ENCODE data around the gene DUSP7.
A peak's percentile ranks its signal among the peaks of the same experiment; 100 is the strongest.

The DUSP7 gene

GRCh38 chr3:52085681-52086282 is 29.4 kb upstream of the DUSP7 start:
- no peak for DNase-seq

DNA sequence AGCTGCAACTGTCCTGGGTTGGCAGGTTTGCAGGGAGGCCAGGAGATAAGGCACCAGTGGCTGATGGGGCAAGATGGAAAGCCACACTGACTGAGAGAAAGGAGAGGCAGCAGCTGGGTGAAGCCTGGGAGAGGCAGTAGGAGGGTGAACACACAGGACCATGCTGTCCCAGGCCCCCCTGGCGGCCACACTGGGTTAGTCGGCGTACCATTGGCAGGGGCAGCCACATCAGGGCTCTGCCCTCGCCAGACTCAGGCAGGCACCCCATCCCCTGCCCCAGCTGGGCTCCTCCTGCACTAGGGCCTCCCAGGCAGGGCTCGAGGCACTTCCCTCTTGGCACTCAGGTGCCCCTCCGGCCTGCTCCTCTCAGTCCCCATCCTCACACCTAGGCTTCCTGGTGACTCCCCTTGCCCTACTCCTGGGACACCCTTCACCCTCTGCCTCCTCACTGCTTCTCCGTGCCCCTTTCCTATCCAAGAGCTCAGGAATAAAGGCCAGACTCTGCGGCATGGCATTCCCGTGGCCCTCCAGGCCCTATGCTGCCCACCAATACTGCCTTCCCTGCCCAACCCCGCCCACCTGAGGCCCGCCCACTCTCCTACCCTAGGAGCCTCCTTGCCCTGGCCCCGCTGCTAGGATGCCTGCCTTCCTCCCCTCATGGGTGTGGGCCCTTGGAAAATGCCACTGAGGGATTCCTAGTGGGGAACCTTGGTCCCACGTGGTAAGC is 28.7 kb upstream of the DUSP7 start:
- no peak for DNase-seq

GRCh38 chr3:52084216-52084945 is 28.0 kb upstream of the DUSP7 start:
- no peak for DNase-seq

DNA sequence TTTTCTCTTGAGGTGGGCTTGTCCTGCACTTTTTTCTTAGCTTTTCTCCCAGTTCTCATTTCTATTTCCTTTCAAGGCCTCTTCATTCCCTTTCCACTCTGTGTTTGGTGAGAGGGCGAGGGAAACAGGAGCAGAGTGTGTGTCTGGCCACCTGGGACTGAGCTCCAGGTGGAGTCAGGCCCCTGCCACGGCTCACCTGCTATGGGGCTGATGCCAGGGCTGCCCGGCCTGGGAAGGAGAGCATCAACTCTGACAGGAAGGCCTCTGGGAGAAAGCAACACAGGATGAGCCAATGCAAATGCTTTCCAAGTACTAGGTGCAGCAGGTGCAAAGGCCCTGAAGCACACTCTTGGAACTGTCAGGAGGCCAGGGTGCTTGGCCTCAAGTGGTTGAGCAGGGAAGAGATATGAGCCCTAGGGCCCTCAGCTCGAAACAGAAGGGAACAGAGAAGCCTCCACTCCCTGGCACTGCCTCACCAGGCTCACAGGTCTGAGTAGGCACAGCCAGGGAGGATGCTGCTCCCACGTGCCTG is 27.3 kb upstream of the DUSP7 start:
- no peak for DNase-seq

- no peak for DNase-seq
Measured at GRCh38 chr3:52082951-52083350, 26.6 kb upstream of the DUSP7 start.

GRCh38 chr3:52080830-52081719 is 24.7 kb upstream of the DUSP7 start:
- no peak for DNase-seq

GRCh38 chr3:52079958-52080357 is 23.6 kb upstream of the DUSP7 start:
- no peak for DNase-seq

DNA sequence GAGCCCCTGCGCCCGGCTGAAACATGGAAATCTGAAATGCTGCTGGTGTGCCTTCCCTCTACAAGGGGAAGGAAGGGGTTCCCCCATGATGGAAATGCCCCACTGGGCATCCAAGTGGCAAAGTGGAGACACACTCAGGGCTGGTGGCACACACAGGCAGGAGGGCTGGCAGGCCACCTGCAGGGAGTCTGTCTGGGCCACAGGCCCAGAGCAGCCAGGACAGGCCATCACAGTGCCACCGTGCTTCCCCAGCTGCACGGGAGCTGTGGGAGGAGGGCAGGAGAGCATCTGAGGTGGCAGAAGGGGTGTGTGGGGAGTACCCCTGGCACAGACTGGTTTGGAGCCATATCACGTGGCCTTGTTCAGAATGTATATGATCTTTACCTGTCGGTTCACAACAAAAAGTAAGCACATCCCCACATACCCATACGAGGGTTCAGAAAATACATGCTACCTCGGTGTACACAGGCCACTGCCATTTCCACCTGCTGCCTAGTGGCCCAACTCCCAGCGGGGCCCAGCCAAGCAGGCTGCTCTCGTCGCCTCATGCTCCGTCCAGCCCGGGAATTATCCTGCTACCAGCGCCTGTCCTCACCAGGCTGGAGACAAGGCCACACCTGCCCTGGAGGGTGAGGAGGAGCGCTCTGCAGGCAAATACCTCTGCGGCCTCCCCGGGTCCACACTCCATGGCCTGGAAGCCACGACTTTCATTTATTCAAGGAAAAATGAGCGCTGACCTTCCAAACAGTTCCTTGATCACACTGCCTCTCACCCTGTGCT is 22.6 kb upstream of the DUSP7 start:
- DNase-seq, result no peak

GRCh38 chr3:52077925-52078324 is 21.6 kb upstream of the DUSP7 start:
- no peak for DNase-seq

- no peak for DNase-seq
Measured at GRCh38 chr3:52076896-52077780, 20.8 kb upstream of the DUSP7 start.

DNA sequence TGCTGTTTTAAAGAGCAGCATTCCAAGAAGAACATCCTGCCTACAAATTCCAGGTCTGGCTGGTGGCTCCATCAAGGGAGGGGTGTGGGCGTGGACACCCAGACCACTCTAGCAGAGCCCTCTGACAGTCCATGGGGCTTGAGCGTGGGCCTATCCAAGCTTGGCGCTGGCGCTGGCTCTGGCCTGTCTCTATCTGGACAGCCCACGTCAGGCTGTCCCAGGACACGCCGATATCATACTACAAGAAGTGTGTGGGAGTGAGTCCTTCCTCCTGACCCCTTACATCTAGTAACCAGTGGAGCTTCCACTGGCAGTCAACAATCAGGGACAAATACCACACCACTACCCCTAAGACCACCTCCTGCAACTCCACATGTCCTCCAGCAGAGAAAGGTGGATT is 17.1 kb upstream of the DUSP7 start:
- no peak for DNase-seq

DNA sequence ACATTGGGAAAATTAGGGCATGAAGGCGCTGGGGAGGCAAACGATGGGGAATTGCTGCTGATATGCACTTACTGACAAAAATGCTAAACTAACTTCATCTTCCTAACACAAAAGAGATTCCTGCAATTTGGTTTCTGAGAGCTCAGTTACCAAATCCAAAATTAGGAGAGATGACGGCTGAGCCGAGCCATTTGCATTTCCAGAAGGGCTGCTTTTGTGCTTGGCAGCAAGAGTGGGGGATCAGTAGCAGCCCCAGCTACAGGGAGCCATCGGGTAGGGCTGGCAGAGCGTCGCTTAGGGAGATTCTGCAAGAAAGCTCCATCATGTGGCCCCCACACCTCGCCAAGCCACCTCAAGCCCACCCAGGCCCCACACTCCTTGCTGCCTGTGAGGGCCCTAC is 16.1 kb upstream of the DUSP7 start:
- no peak for DNase-seq

DNA sequence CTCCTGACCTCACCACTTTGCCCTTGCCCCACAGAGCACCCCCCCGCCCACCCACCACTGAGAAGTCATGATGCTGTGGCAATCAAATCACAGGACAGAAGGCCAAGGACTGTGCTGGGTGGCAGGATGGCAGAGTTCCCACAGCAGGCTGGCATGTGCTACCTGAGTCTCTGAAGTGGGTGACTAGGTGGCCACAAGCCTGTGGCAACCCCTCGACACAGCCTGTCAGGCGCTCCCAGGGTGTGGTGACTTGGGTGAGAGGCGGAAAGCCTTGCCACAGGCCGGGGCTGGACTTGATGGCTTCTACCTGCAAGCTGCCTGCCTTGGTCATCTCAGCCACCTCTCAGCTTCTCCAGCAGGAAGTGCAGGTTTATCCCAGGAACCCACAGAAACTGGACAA is 15.6 kb upstream of the DUSP7 start:
- DNase-seq, result no peak

DNA sequence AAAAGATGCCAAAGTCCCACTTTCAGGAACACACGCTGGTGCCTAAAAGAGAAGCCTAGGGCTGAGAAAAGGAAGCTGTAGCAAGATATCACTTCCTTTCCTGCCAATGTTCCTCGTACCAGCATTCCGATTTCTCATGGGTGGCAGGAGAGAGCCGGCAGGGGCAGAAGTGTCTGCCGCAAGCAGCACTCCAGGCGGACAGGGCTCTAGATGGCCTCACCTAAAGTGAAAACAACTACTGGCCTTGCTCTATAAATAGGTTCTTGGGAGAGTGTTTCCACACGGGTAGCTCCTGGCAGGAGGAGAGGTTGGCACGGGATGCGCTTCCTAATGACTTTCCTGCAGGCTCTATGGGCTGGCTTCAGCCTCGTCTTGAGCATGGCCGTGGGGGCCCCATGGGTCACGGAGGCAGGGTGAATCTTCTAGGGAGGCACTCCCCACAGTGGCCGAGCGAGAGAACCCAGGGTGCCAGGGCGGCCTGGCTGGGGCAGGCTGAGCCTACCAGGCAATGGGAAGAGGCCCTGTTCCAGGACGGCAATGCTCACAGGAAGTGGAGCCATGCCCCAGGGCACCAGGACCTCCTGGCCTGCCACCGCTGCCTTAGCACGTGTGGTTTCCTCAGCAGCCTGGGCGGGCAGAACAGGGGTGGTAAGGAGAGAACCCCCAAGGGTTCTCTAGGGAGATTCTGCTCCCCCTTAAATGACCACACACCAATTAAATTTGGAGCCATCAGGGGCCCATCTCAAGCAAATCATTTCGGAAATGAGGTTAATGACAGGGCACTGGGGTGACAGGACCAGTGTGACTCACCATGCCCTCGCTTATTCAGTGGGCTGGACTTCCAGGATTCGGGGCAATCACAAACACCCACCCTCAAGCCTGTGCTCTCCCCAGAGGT is 14.6 kb upstream of the DUSP7 start:
- DNase-seq, result peak; percentile 52 to 54

GRCh38 chr3:52069855-52070254 is 13.5 kb upstream of the DUSP7 start:
- DNase-seq, result no peak

- no peak for DNase-seq
Measured at GRCh38 chr3:52069135-52069534, 12.8 kb upstream of the DUSP7 start.

DNA sequence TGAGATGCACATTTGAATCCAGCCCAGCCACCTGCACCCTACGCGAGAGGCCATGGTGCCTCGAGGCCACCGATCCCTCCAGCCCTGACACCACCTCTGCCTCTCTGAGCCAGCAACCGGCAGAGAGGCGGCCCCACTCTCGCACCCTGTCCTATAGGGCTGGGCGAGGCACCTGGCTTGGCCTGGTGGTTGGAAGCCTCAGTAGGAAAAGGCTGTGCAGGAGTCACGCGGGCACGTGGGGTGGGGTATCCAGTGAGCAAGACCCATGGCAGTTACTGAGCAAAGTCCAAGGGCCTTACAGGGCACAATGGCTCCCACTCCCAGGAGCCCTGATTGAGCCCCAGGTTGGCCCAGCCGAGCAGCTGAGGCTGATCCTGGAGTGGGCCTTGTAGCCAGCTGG is 12.4 kb upstream of the DUSP7 start:
- no peak for DNase-seq

DNA sequence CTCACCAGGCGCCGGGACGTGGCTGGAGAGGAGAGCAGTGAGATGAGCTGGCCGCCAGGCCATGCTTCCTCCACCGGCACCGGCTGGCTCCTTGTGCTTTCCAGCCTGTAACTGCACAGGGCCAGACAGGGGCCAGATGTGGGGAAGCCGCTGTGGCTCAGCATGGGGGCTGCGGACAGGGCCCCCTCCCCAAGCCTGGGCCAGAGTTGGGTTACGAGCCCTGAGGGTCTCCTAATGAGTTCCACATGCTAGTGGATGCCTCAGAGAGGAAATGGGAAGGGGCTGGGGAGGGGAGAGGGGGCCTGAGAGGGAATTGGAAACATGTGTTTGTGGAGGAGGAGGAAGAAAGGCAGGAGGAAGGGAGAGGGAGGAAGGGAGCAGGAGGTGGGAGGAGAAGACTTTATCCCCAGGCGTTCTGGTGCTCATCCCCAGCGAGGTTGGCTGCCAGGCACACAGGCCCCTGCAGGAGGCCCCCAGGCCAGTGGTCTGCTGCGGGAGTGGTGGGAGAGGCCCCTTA is 11.7 kb upstream of the DUSP7 start:
- no peak for DNase-seq

DNA sequence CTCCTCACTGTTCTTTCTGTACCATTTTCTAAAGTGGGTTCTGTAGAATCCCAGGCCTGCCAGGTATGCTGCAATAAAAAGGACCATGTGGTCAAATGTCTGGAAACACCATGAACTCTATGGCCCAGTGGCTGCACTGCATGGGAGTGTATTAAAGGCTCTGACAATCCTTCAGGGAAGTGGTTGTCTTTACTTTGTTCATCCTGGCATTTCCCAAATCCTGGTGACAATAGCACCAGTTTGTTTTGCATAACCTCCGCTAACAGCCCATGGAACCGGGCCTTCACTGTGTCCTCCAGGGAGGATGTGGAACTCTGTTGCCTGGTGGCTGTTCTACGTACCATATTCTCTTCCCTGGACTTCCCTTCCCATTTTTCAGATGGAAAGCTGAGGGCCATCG is 11.2 kb upstream of the DUSP7 start:
- DNase-seq, result no peak

- no peak for DNase-seq
Measured at GRCh38 chr3:52067046-52067445, 10.7 kb upstream of the DUSP7 start.

All from cerebellar nuclear complex (tissue), 1 donor.